GM21825 (cell line): ENCODE results near the gene SPN.
"Not testable (repeated sequence)": the region's sequence is repeated elsewhere in the genome, so short reads cannot be mapped to it uniquely, and the experiment has no call there.

ENCODE experiments used
- ATAC-seq: cut with Tn5 transposase; IDR thresholded peaks from one replicate; pipeline ENCODE4 v1.9.1; 2021; ENCODE audit warnings: mild to moderate bottlenecking, moderate library complexity; ENCODE audit not compliant: unreplicated experiment

Gene SPN

GRCh38 chr16:29675811-29676643 is 13.0 kb downstream of the SPN start:
- ATAC-seq, result no peak

GRCh38 chr16:29676989-29677785 is 14.1 kb downstream of the SPN start:
- ATAC-seq, result no peak

- ATAC-seq, result no peak
These were observed 15.7 kb downstream of the SPN start, which contains the start of gene QPRT for GRCh38 chr16:29678691-29679267. QPRT (plus strand) TSS chr16:29679180; CDS start chr16:29679198, 18 bp downstream.

- ATAC-seq, result no peak
These were observed 17.1 kb downstream of the SPN start for GRCh38 chr16:29680180-29680598.

GRCh38 chr16:29683543-29684090 is 20.6 kb downstream of the SPN start:
- ATAC-seq, result no peak

GRCh38 chr16:29684679-29685078 is 21.6 kb downstream of the SPN start:
- no peak for ATAC-seq

- no peak for ATAC-seq
These were observed 23.8 kb downstream of the SPN start for GRCh38 chr16:29686740-29687332.

- ATAC-seq, result no peak
These were observed 24.7 kb downstream of the SPN start for GRCh38 chr16:29687755-29688154.

GRCh38 chr16:29688172-29688571 is 25.1 kb downstream of the SPN start:
- ATAC-seq, result no peak

GRCh38 chr16:29689490-29690351 is 26.7 kb downstream of the SPN start:
- ATAC-seq, result not testable (repeated sequence)

- not testable (repeated sequence) for ATAC-seq
These were observed 29.6 kb downstream of the SPN start for GRCh38 chr16:29692606-29693005.

GRCh38 chr16:29694384-29695195 is 31.5 kb downstream of the SPN start:
- ATAC-seq, result no peak

- not testable (repeated sequence) for ATAC-seq
These were observed 32.6 kb downstream of the SPN start for GRCh38 chr16:29695675-29696074.

- ATAC-seq, result no peak
These were observed 33.9 kb downstream of the SPN start for GRCh38 chr16:29696881-29697331.

- no peak for ATAC-seq
These were observed 34.3 kb downstream of the SPN start for GRCh38 chr16:29697391-29697790.

GRCh38 chr16:29698042-29698441 is 35.0 kb downstream of the SPN start:
- ATAC-seq, result no peak

GRCh38 chr16:29698484-29699323 is 35.7 kb downstream of the SPN start:
- ATAC-seq, result no peak
